Endothelial cell of umbilical vein (primary cell): Measurements from ENCODE around the gene COLEC11.
"Not testable (repeated sequence)": the region's sequence is repeated elsewhere in the genome, so short reads cannot be mapped to it uniquely, and the experiment has no call there.

ENCODE experiments used
- EZH2 ChIP-seq: IDR thresholded peaks from 2 replicates; pipeline ENCODE4 v1.6.1; 2012; ENCODE audit warnings: borderline replicate concordance, low read depth, mild to moderate bottlenecking, moderate library complexity, low read length, inconsistent platforms; ENCODE audit not compliant: severe bottlenecking
- GATA2 ChIP-seq: IDR thresholded peaks from 2 replicates; pipeline ENCODE4 v1.7.0; 2011; ENCODE audit warnings: low read depth, mild to moderate bottlenecking, moderate library complexity, mixed read lengths, low read length; ENCODE audit not compliant: insufficient read length, insufficient read depth
- JUN ChIP-seq: IDR thresholded peaks from 2 replicates; pipeline ENCODE4 v1.6.1; 2011; ENCODE audit warnings: borderline replicate concordance, low read depth; ENCODE audit not compliant: insufficient read length, insufficient read depth
- MAX ChIP-seq: IDR thresholded peaks from 2 replicates; pipeline ENCODE4 v1.6.1; 2011; ENCODE audit not compliant: insufficient read depth, insufficient read length
- MYC ChIP-seq: IDR thresholded peaks from one replicate; pipeline ENCODE4 v1.6.1; 2011; ENCODE audit warnings: mild to moderate bottlenecking, low read depth, low read length
- POLR2A ChIP-seq: IDR thresholded peaks from 2 replicates; pipeline ENCODE4 v1.6.1; 2012; ENCODE audit warnings: low read depth, mild to moderate bottlenecking, control low read depth, low read length
- POLR2AphosphoS5 ChIP-seq: IDR thresholded peaks from 2 replicates; pipeline ENCODE4 v1.6.1; 2012; ENCODE audit warnings: low read depth, mild to moderate bottlenecking, control low read depth, low read length, moderate library complexity; ENCODE audit not compliant: insufficient read depth
- TF ChIP-seq, protein P1 (sequence below), 2 donors: IDR thresholded peaks; 1 replicate in 1 of 2; 2 replicates in 1 of 2; pipeline ENCODE4 v1.5.1; 2011; ENCODE audit warnings: low read length in 2 of 2, mild to moderate bottlenecking in 2 of 2, moderate library complexity in 2 of 2, control low read depth in 1 of 2, inconsistent platforms in 1 of 2, low read depth in 1 of 2; ENCODE audit not compliant: insufficient read depth in 1 of 2; ENCODE audit errors: extremely low read depth in 1 of 2

DNA sequence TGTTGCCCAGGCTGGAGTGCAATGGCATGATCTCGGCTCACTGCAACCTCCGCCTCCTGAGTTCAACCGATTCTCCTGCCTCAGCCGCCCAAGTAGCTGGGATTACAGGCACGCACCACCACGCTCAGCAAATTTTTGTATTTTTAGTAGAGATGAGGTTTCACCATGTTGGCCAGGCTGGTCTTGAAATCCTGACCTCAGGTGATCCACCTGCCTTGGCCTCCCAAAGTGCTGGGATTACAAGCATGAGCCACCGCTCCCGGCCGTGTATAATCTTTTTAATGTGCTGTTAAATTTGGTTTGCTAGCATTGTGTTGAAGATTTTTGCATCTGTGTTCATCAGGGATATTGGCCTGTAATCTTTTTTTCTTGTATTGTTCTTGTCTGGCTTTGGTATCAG is 24.7 kb downstream of the COLEC11 start:
- not testable (repeated sequence) for TF ChIP-seq MAX, EZH2, POLR2A, MYC, POLR2AphosphoS5, JUN, GATA2
- TF ChIP-seq, protein P1, sequence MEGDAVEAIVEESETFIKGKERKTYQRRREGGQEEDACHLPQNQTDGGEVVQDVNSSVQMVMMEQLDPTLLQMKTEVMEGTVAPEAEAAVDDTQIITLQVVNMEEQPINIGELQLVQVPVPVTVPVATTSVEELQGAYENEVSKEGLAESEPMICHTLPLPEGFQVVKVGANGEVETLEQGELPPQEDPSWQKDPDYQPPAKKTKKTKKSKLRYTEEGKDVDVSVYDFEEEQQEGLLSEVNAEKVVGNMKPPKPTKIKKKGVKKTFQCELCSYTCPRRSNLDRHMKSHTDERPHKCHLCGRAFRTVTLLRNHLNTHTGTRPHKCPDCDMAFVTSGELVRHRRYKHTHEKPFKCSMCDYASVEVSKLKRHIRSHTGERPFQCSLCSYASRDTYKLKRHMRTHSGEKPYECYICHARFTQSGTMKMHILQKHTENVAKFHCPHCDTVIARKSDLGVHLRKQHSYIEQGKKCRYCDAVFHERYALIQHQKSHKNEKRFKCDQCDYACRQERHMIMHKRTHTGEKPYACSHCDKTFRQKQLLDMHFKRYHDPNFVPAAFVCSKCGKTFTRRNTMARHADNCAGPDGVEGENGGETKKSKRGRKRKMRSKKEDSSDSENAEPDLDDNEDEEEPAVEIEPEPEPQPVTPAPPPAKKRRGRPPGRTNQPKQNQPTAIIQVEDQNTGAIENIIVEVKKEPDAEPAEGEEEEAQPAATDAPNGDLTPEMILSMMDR (IDR thresholded peaks at IDR 0.05; ENCODE audit: extremely low read depth in 1 of 2, insufficient read depth in 1 of 2, low read depth in 1 of 2, low read length in 2 of 2), result not testable (repeated sequence)
